Cardiac muscle cell (in vitro differentiated cells and primary cell): ENCODE measurements around the gene F2. TPM values are rescaled to one million over a fixed set of nuclear protein-coding genes. Genes with fewer than 3 reads are reported as not detected.

Experiments
- DNase-seq, 2 donors: peaks; one replicate each; pipeline versions ENCODE4 v3.0.0 to v3.0.0-alpha.2; 2010 to 2017; ENCODE audit warnings: low read depth in 1 of 2, low spot score in 1 of 2
- H3K27ac ChIP-seq: fragments of 200-600 bp; sonication (generic); 2 replicates; pipeline ENCODE4 v1.5.1; 2016
- H3K27me3 ChIP-seq: fragments of 200-600 bp; sonication (generic); 2 replicates; pipeline ENCODE4 v1.6.0; 2016; ENCODE audit warnings: control low read depth
- H3K36me3 ChIP-seq: fragments of 200-600 bp; sonication (generic); 2 replicates; pipeline ENCODE4 v1.5.1; 2016; ENCODE audit warnings: control low read depth
- H3K4me1 ChIP-seq: fragments of 200-600 bp; sonication (generic); 2 replicates; pipeline ENCODE4 v1.8.1; 2017; ENCODE audit warnings: low read depth, mild to moderate bottlenecking, mixed run types
- H3K4me3 ChIP-seq: fragments of 200-600 bp; sonication (generic); 2 replicates; pipeline ENCODE4 v1.5.1; 2016; ENCODE audit warnings: mild to moderate bottlenecking
- H3K9me3 ChIP-seq: fragments of 200-600 bp; sonication (generic); 2 replicates; pipeline ENCODE4 v1.5.1; 2017; ENCODE audit warnings: low read depth, mild to moderate bottlenecking, control low read depth
- CTCF ChIP-seq: IDR thresholded peaks from 2 replicates; pipeline ENCODE4 v1.5.1; 2012; ENCODE audit warnings: low read depth, mild to moderate bottlenecking, low read length
- polyA plus RNA-seq: library from polyadenylated mRNA; unstranded; fragments of >200 nt; fragmentation: Nextera tagmentation; extraction: Ambion mirVana; gene quantifications from 2 replicates; pipeline ENCODE4 v1.2.1, GENCODE V29; 2016
- total RNA-seq: library from RNA; depleted of rRNA; stranded (reverse); fragments of >200 nt; gene quantifications from 2 replicates; pipeline ENCODE4 v1.2.3, GENCODE V29; 2016

F2 gene
- total and polyA plus RNA-seq, 2 experiments from 2014 or later, result 0.27 TPM; not detected in 1

- no peak for TF ChIP-seq CTCF
- Histone ChIP-seq H3K27me3 (no peaks in the 10 kb centered on the region), H3K4me3 (no peak overlapping the region), H3K9me3 (no peaks in the 10 kb centered on the region), H3K36me3 (peaks cover 84% of the 10 kb centered on the region), H3K27ac (no peak overlapping the region), H3K4me1 (no peaks in the 10 kb centered on the region)
- peak in 1 of 2 donors; percentile 8 for DNase-seq
Measured at GRCh38 chr11:46755962-46756361, 36.9 kb downstream of the F2 start.

- Histone ChIP-seq H3K27ac (no peak overlapping the region), H3K9me3 (no peaks in the 10 kb centered on the region), H3K4me1 (no peaks in the 10 kb centered on the region), H3K36me3 (peaks cover 86% of the 10 kb centered on the region), H3K4me3 (no peak overlapping the region), H3K27me3 (no peaks in the 10 kb centered on the region)
- DNase-seq, result no peak
- no peak for TF ChIP-seq CTCF
Measured at GRCh38 chr11:46759196-46759595, 40.2 kb downstream of the F2 start.

DNA sequence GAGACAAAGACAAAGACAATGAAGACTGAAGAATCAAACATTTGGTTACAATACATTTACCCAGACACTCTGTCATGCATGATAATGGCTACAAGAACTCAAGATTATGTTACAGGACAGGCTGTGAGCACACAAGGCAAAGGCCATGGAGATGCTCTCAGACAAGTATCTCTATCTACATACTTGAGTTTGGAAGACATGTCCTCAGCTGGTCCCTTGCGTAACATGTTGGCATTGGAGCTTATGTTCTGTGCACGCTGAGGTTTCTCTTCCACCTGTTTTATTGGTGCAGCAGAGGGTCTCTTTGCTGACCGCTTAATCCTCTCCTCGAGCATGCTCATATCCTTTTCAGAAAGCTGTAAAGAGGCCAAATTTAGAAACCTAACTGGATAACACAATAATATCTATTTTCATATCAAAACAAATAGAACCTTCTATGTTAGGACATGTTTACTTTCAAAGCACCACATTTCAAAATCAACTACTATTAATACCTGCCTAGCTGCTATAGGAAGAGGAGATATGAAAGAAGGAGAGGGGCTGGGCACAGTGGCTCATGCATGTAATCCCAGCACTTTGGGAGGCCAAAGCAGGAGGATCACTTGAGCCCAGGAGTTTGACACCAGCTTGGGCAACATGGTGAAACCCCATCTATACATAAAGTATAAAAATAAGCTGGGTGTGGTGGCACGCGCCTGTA is 41.6 kb downstream of the F2 start:
- Histone ChIP-seq H3K27ac (no peak overlapping the region), H3K9me3 (no peaks in the 10 kb centered on the region), H3K27me3 (no peaks in the 10 kb centered on the region), H3K4me3 (no peak overlapping the region), H3K36me3 (peaks cover 82% of the 10 kb centered on the region), H3K4me1 (no peaks in the 10 kb centered on the region)
- no peak for DNase-seq
- no peak for TF ChIP-seq CTCF

DNA sequence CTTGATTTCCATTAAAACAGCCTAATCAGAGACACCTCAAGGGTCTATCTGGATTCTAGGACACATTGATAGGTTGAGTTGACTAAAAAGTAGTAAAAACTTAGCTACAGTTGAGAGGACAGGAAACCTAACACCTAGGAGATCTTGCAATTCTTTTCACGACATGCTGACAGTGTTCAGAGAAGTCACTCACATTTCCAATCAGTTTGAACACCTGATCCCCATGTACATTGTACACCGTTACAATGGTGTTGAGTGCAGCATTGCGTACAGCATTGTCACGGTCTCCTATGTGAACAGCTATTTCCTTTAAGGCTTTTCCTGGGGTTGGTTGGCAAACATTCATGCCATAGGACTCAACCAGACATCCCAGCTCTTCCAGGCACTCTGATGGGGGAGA is 42.8 kb downstream of the F2 start:
- peaks cover 84% of the 10 kb centered on the region for H3K36me3 ChIP-seq
- no peak for DNase-seq
- no peaks in the 10 kb centered on the region for H3K9me3 ChIP-seq
- no peak for TF ChIP-seq CTCF
- no peak overlapping the region for H3K27ac ChIP-seq
- no peaks in the 10 kb centered on the region for H3K4me1 ChIP-seq
- H3K27me3 ChIP-seq, result no peaks in the 10 kb centered on the region
- no peak overlapping the region for H3K4me3 ChIP-seq

DNA sequence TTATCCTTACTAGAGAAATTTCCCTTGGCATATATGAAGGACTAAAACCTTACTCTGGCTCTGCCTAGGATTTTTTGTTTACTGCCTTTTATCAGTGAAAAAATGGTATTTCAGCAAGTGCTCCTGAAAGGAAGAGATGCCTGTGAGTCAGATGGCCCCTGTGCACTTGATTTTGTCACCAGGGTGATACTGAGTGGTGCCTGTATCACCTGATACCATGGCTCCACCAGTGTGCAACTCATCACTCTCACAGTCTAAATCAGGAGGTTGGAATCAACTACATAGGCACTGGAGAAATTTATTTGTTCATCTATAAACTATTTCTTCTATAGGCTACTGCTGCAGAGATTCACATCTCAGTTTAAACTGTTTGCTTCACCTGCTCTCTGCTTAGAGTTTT is 43.2 kb downstream of the F2 start:
- no peak for DNase-seq
- Histone ChIP-seq H3K36me3 (peaks cover 82% of the 10 kb centered on the region), H3K9me3 (no peaks in the 10 kb centered on the region), H3K4me3 (no peak overlapping the region), H3K27me3 (no peaks in the 10 kb centered on the region), H3K4me1 (no peaks in the 10 kb centered on the region), H3K27ac (no peak overlapping the region)
- no peak for TF ChIP-seq CTCF

- H3K36me3 ChIP-seq, result peaks cover 88% of the 10 kb centered on the region
- H3K27ac ChIP-seq, result no peak overlapping the region
- H3K4me1 ChIP-seq, result no peaks in the 10 kb centered on the region
- no peaks in the 10 kb centered on the region for H3K27me3 ChIP-seq
- no peaks in the 10 kb centered on the region for H3K9me3 ChIP-seq
- no peak overlapping the region for H3K4me3 ChIP-seq
- TF ChIP-seq CTCF, result no peak
- no peak for DNase-seq
Measured at GRCh38 chr11:46766656-46767055, 47.6 kb downstream of the F2 start.
